HCT116 (cell line): ENCODE measurements around the gene RASSF7.

Experiments
- CBX3 ChIP-seq: IDR thresholded peaks from 2 replicates; pipeline ENCODE4 v1.6.1; 2012; ENCODE audit warnings: low read depth
- CTCF ChIP-seq, 3 experiments: fragments of 200-600 bp in 1 of 3; sonication (generic) in 1 of 3; IDR thresholded peaks in 2 of 3; conservative IDR thresholded peaks in 1 of 3; 2 replicates each; pipeline ENCODE4 v1.5.1; 2012 to 2017; ENCODE audit warnings: low read depth in 2 of 3, low read length in 2 of 3, antibody characterized with exemption in 1 of 3, borderline replicate concordance in 1 of 3, control low read depth in 1 of 3, mild to moderate bottlenecking in 1 of 3, mixed read lengths in 1 of 3, mixed run types in 1 of 3, moderate library complexity in 1 of 3; ENCODE audit not compliant: insufficient read depth in 1 of 3
- EZH2 ChIP-seq: fragments of 200-600 bp; sonication (generic); IDR thresholded peaks from 2 replicates; pipeline ENCODE4 v1.6.1; 2017; ENCODE audit warnings: antibody characterized with exemption, mixed run types
- EZH2phosphoT487 ChIP-seq: fragments of 200-600 bp; IDR thresholded peaks from 2 replicates; pipeline ENCODE4 v1.6.1; 2018; ENCODE audit warnings: antibody characterized with exemption, borderline replicate concordance
- JUND ChIP-seq: IDR thresholded peaks from 2 replicates; pipeline ENCODE4 v1.6.1; 2012
- POLR2A ChIP-seq: IDR thresholded peaks from 2 replicates; pipeline ENCODE4 v1.7.0; 2011; ENCODE audit warnings: borderline replicate concordance; ENCODE audit not compliant: insufficient read depth, insufficient read length; ENCODE audit errors: extremely low read depth
- POLR2AphosphoS5 ChIP-seq: IDR thresholded peaks from 2 replicates; pipeline ENCODE4 v1.6.1; 2011; ENCODE audit warnings: mild to moderate bottlenecking, low read depth, low read length, moderate library complexity
- RAD21 ChIP-seq: IDR thresholded peaks from 2 replicates; pipeline ENCODE4 v1.6.1; 2012; ENCODE audit warnings: low read depth, mild to moderate bottlenecking
- REST ChIP-seq: IDR thresholded peaks from 2 replicates; pipeline ENCODE4 v1.6.1; 2012; ENCODE audit warnings: low read depth

GRCh38 chr11:531919-532526, 28.7 kb upstream of the RASSF7 start:
- TF ChIP-seq CTCF (IDR thresholded peaks at IDR 0.05 in 2 of 3, conservative IDR thresholded peaks at IDR 0.05 in 1 of 3; ENCODE audit: borderline replicate concordance in 1 of 3, insufficient read depth in 1 of 3, low read depth in 2 of 3, low read length in 2 of 3) (no peak), EZH2 (no peak), EZH2phosphoT487 (no peak), RAD21 (no peak), POLR2A (no peak), CBX3 (no peak), POLR2AphosphoS5 (no peak), REST (no peak), JUND (no peak)
